CD4-positive, CD25-positive, alpha-beta regulatory T cell (primary cell): ENCODE data around the gene PDE8A. TPM values are rescaled to one million over a fixed set of nuclear protein-coding genes. Genes with fewer than 3 reads are reported as not detected.
A peak's percentile ranks its signal among the peaks of the same experiment; 100 is the strongest.
"Not testable (repeated sequence)": the region's sequence is repeated elsewhere in the genome, so short reads cannot be mapped to it uniquely, and the experiment has no call there.

ENCODE experiments used
- ATAC-seq, 2 donors: fragments of 150-1000 bp; cut with Tn5 transposase; one replicate each; pipeline ENCODE4 v1.10.0; 2021; ENCODE audit warnings: low read depth in 2 of 2, moderate number of reproducible peaks in 2 of 2, moderate library complexity in 1 of 2
- DNase-seq, 3 donors: peaks; one replicate each; pipeline versions ENCODE4 v3.0.0 to v3.0.0-alpha.2; 2012 to 2022; ENCODE audit warnings: mixed read lengths in 1 of 3
- H3K27ac ChIP-seq: one replicate; pipeline ENCODE4 v1.7.0; 2013; ENCODE audit warnings: mild to moderate bottlenecking, low read length; ENCODE audit not compliant: insufficient read depth, poor library complexity, severe bottlenecking
- H3K27me3 ChIP-seq: one replicate; pipeline ENCODE4 v1.7.0; 2013; ENCODE audit warnings: low read length; ENCODE audit not compliant: control insufficient read depth, insufficient read depth
- H3K36me3 ChIP-seq: one replicate; pipeline ENCODE4 v1.7.0; 2013; ENCODE audit warnings: mild to moderate bottlenecking, low read length, moderate library complexity; ENCODE audit not compliant: control insufficient read depth, insufficient read depth
- H3K4me1 ChIP-seq: 2 replicates; pipeline ENCODE4 v1.7.0; 2013; ENCODE audit warnings: mild to moderate bottlenecking, low read length; ENCODE audit not compliant: insufficient read depth, control insufficient read depth, poor library complexity, severe bottlenecking
- H3K4me3 ChIP-seq: one replicate; pipeline ENCODE4 v1.7.0; 2013; ENCODE audit warnings: low read depth, mild to moderate bottlenecking, low read length, moderate library complexity
- H3K9me3 ChIP-seq, 2 experiments: 1 replicate in 1 of 2; 2 replicates in 1 of 2; pipeline ENCODE4 v1.7.0; 2013; ENCODE audit warnings: low read length in 2 of 2, mild to moderate bottlenecking in 1 of 2, moderate library complexity in 1 of 2; ENCODE audit not compliant: control insufficient read depth in 2 of 2
- H3K27ac Mint-ChIP-seq, 3 donors: one replicate each; pipeline ENCODE4 v1.8.0; 2020 to 2022; ENCODE audit warnings: mild to moderate bottlenecking in 3 of 3, mixed read lengths in 3 of 3, moderate library complexity in 2 of 3
- H3K27me3 Mint-ChIP-seq: one replicate; pipeline ENCODE4 v1.8.0; 2022; ENCODE audit warnings: mild to moderate bottlenecking, mixed read lengths
- H3K36me3 Mint-ChIP-seq: one replicate; pipeline ENCODE4 v1.8.0; 2020; ENCODE audit warnings: mixed read lengths
- H3K4me1 Mint-ChIP-seq, 4 donors: one replicate each; pipeline ENCODE4 v1.8.0; 2020 to 2022; ENCODE audit warnings: mixed read lengths in 4 of 4, mild to moderate bottlenecking in 1 of 4
- H3K4me3 Mint-ChIP-seq, 4 donors: one replicate each; pipeline ENCODE4 v1.8.0; 2020 to 2022; ENCODE audit warnings: mild to moderate bottlenecking in 4 of 4, mixed read lengths in 4 of 4, moderate library complexity in 3 of 4
- H3K9me3 Mint-ChIP-seq, 7 donors: one replicate each; pipeline ENCODE4 v1.8.0; 2020 to 2022; ENCODE audit warnings: mixed read lengths in 7 of 7, mild to moderate bottlenecking in 3 of 7, moderate library complexity in 2 of 7
- polyA plus RNA-seq, 4 donors: library from polyadenylated mRNA; unstranded; fragments of 300-500 nt; fragmentation: Illumina TruSeq; gene quantifications; one replicate each; pipeline ENCODE4 v1.2.3, GENCODE V29; 2021
- total RNA-seq: library from RNA; stranded (reverse); gene quantifications from one replicate; pipeline ENCODE4 v1.2.3, GENCODE V29; 2022

Gene PDE8A
- total and polyA plus RNA-seq, 5 donors from 2014 or later: 2.0 to 28.9 (median 4.8) TPM

GRCh38 chr15:85162237-85162636, 180.6 kb downstream of the PDE8A start:
- Histone ChIP-seq H3K27ac (no peak overlapping the region), H3K4me3 (no peak overlapping the region), H3K27me3 (peaks cover 5% of the 10 kb centered on the region), H3K9me3 (no peaks in the 10 kb centered on the region), H3K36me3 (no peaks in the 10 kb centered on the region), H3K4me1 (no peaks in the 10 kb centered on the region)
- Mint-ChIP-seq H3K4me3 (no peak overlapping the region), H3K27me3 (peaks cover 49% of the 10 kb centered on the region), H3K36me3 (no peaks in the 10 kb centered on the region), H3K27ac (no peak overlapping the region), H3K9me3 (peaks cover 0 to 12% (median 0%) of the 10 kb centered on the region in 7 donors), H3K4me1 (no peaks in the 10 kb centered on the region)
- ATAC-seq (no peak), DNase-seq (no peak)

DNA sequence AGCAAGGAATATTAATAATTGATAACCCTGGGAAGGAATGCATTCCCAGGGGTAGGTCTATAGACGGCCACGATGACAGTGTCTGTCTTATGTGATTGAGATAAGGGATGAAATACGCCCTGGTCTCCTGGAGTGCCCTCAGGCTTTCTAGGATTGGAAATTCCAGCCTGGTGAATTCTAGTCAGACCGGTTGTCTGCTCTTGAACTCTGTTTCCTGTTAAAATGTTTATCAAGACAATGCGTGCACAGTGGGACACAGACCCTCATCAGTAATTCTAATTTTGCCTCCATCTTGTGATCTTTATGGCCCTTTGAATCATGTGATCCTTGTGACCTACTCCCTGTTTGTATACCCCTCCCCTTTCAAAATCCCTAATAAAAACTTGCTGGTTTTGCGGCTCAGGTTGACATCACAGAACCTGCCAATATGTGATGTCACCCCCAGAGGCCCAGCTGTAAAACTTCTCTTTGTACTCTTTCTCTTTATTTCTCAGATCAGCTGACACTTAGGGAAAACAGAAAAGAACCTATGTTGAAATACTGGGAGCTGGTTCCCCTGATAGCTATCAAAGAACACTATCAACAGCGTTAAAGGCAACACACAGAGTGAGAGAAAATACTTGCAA, 183.3 kb downstream of the PDE8A start:
- Mint-ChIP-seq H3K9me3 (peaks cover 0 to 12% (median 0%) of the 10 kb centered on the region in 7 donors), H3K36me3 (no peaks in the 10 kb centered on the region), H3K27me3 (peaks cover 53% of the 10 kb centered on the region), H3K4me3 (no peak overlapping the region), H3K27ac (no peak overlapping the region), H3K4me1 (peaks cover 0 to 11% (median 6%) of the 10 kb centered on the region in 4 donors)
- Histone ChIP-seq H3K9me3 (no peaks in the 10 kb centered on the region), H3K4me1 (peaks cover 6% of the 10 kb centered on the region), H3K4me3 (no peak overlapping the region), H3K27me3 (peaks cover 10% of the 10 kb centered on the region), H3K36me3 (no peaks in the 10 kb centered on the region), H3K27ac (no peak overlapping the region)
- ATAC-seq (no peak), DNase-seq (no peak)

DNA sequence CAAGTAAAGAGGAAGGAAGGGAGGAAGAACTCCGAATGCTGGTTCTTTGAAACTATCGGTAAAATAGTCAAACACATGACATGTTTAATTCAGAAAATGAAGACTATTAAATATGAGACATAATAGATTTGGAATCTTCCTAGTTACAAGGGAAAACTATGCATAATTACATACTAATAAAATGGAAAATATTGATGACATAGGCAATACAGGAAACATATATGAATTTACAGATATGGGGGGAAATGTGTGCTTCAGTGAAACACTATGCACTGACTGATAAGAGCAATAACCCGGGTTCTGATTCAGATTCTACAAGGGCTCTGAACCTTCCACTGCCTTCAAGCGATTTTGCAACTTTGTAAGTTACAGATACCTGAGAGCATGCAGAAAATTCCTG, 185.9 kb downstream of the PDE8A start:
- Mint-ChIP-seq H3K27ac (no peak overlapping the region), H3K4me3 (no peak overlapping the region), H3K36me3 (no peaks in the 10 kb centered on the region), H3K9me3 (peaks cover 0 to 18% (median 1%) of the 10 kb centered on the region in 7 donors), H3K4me1 (peaks cover 0 to 11% (median 6%) of the 10 kb centered on the region in 4 donors), H3K27me3 (peaks cover 48% of the 10 kb centered on the region)
- H3K27ac ChIP-seq: no peak overlapping the region
- peaks cover 10% of the 10 kb centered on the region for H3K27me3 ChIP-seq
- peaks cover 0 to 6% of the 10 kb centered on the region in 2 experiments for H3K9me3 ChIP-seq
- DNase-seq: no peak
- H3K4me1 ChIP-seq: peaks cover 6% of the 10 kb centered on the region
- H3K36me3 ChIP-seq: no peaks in the 10 kb centered on the region
- H3K4me3 ChIP-seq: no peak overlapping the region
- ATAC-seq: no peak

- H3K9me3 ChIP-seq: peaks cover 0 to 6% of the 10 kb centered on the region in 2 experiments
- Mint-ChIP-seq H3K27me3 (peaks cover 51% of the 10 kb centered on the region), H3K36me3 (no peaks in the 10 kb centered on the region), H3K27ac (no peak overlapping the region), H3K4me3 (peak overlapping the region in 2 of 4 donors; percentile 46 to 60), H3K9me3 (peaks cover 0 to 21% (median 1%) of the 10 kb centered on the region in 7 donors), H3K4me1 (peaks cover 0 to 11% (median 6%) of the 10 kb centered on the region in 4 donors)
- DNase-seq: peak; percentile 10 to 40 (median 39)
- peak overlapping the region; percentile 13 for H3K4me3 ChIP-seq
- no peaks in the 10 kb centered on the region for H3K36me3 ChIP-seq
- peaks cover 10% of the 10 kb centered on the region for H3K27me3 ChIP-seq
- H3K27ac ChIP-seq: no peak overlapping the region
- ATAC-seq: peak; percentile 48 to 60
- peaks cover 6% of the 10 kb centered on the region for H3K4me1 ChIP-seq
Observed at GRCh38 chr15:85168642-85169173, 187.1 kb downstream of the PDE8A start.

DNA sequence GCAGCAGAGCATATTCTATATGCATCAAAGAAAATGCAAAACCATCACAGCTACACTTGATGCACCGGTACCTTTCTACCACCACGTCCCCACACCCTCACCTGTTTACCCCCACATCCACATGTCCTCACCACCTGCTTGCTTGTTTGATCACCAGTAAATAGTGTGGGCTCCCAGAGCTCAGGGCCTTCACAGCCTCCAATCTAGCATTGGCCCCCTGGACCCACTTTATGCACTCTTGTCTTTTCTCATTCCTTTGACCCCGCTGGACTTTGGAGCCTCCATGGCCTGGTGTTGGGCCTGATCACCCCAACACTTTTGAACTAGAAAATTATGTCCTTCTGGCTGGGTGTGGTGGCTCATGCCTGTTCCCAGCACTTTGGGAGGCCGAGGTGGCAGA, 190.1 kb downstream of the PDE8A start:
- Histone ChIP-seq H3K9me3 (peaks cover 0 to 6% of the 10 kb centered on the region in 2 experiments), H3K36me3 (no peaks in the 10 kb centered on the region), H3K27me3 (peaks cover 9% of the 10 kb centered on the region), H3K27ac (no peak overlapping the region), H3K4me1 (peaks cover 6% of the 10 kb centered on the region), H3K4me3 (no peak overlapping the region)
- H3K27me3 Mint-ChIP-seq: peaks cover 48% of the 10 kb centered on the region
- no peak for ATAC-seq
- H3K4me1 Mint-ChIP-seq: peaks cover 0 to 17% (median 6%) of the 10 kb centered on the region in 4 donors
- DNase-seq: no peak
- no peaks in the 10 kb centered on the region for H3K36me3 Mint-ChIP-seq
- H3K4me3 Mint-ChIP-seq: no peak overlapping the region
- peaks cover 0 to 17% (median 0%) of the 10 kb centered on the region in 7 donors for H3K9me3 Mint-ChIP-seq
- H3K27ac Mint-ChIP-seq: no peak overlapping the region

DNA sequence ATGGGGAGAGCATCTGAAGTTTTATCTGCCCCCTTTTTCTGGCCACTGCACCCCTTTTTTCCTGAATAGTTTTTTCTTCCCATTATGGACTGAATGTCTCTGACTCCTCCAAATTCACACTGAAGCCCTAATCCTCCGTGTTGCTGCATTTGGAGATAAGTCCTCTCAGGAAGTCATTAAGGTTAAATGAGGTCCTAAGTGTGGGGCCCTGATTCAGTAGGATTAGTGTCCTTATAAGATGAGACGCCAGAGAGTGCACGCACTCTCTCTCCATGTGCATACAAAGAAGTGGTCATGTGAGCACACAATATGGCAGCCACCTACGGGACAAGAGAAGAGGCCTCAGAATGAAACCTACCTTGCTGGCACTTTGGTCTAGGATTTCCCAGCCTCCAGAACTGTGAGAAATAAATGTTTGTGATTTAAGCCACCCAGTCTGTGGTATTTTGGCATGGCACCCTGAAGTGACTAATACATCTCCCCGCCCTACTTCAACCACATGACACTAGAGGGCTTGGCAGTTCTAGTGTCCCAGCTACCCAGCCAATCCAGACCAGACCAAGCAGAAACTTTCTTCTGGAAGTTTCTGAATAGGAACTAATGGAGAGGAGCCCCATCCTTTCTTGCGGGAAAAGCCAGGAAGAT, 191.3 kb downstream of the PDE8A start:
- Histone ChIP-seq H3K9me3 (peaks cover 0 to 6% of the 10 kb centered on the region in 2 experiments), H3K27me3 (peaks cover 5% of the 10 kb centered on the region), H3K4me3 (no peak overlapping the region), H3K4me1 (peaks cover 6% of the 10 kb centered on the region), H3K36me3 (no peaks in the 10 kb centered on the region), H3K27ac (no peak overlapping the region)
- DNase-seq: no peak
- H3K27me3 Mint-ChIP-seq: peaks cover 37% of the 10 kb centered on the region
- no peak for ATAC-seq
- H3K9me3 Mint-ChIP-seq: peaks cover 0 to 17% (median 0%) of the 10 kb centered on the region in 7 donors
- H3K36me3 Mint-ChIP-seq: no peaks in the 10 kb centered on the region
- peaks cover 0 to 12% (median 6%) of the 10 kb centered on the region in 4 donors for H3K4me1 Mint-ChIP-seq
- H3K27ac Mint-ChIP-seq: no peak overlapping the region
- H3K4me3 Mint-ChIP-seq: no peak overlapping the region

GRCh38 chr15:85173630-85174029, 192.0 kb downstream of the PDE8A start:
- H3K27ac ChIP-seq, H3K27me3 ChIP-seq, H3K4me3 Mint-ChIP-seq, ATAC-seq, H3K27ac Mint-ChIP-seq, H3K4me3 ChIP-seq, H3K36me3 Mint-ChIP-seq, DNase-seq, H3K4me1 ChIP-seq, H3K9me3 ChIP-seq, H3K36me3 ChIP-seq: not testable (repeated sequence)
- peaks cover 0 to 12% (median 6%) of the 10 kb centered on the region in 4 donors for H3K4me1 Mint-ChIP-seq
- H3K27me3 Mint-ChIP-seq: peaks cover 33% of the 10 kb centered on the region
- H3K9me3 Mint-ChIP-seq: peaks cover 0 to 17% (median 0%) of the 10 kb centered on the region in 7 donors
